ENCODE data around the gene PIK3C3.

Gene PIK3C3

GRCh38 chr18:42032447-42032846, 77.4 kb downstream of the PIK3C3 start:
- ATAC-seq, result no peak
- no peak for TF ChIP-seq OSR1 (CRISPR knock-in tag; IDR thresholded peaks at IDR 0.05)
- TF ChIP-seq ZNF8 (CRISPR knock-in tag; IDR thresholded peaks at IDR 0.05), result no peak
- no peak for TF ChIP-seq ESRRG (CRISPR knock-in tag; IDR thresholded peaks at IDR 0.05)
- no peak for TF ChIP-seq ZNF70 (CRISPR knock-in tag; IDR thresholded peaks at IDR 0.05)
- no peak for TF ChIP-seq SNAI2 (CRISPR knock-in tag; IDR thresholded peaks at IDR 0.05)
- TF ChIP-seq POU6F1 (CRISPR knock-in tag; IDR thresholded peaks at IDR 0.05; ENCODE audit: borderline replicate concordance, low read depth), result no peak
- TF ChIP-seq ARNTL (CRISPR knock-in tag; IDR thresholded peaks at IDR 0.05; ENCODE audit: borderline replicate concordance, low read depth), result no peak
- TF ChIP-seq, protein P1, sequence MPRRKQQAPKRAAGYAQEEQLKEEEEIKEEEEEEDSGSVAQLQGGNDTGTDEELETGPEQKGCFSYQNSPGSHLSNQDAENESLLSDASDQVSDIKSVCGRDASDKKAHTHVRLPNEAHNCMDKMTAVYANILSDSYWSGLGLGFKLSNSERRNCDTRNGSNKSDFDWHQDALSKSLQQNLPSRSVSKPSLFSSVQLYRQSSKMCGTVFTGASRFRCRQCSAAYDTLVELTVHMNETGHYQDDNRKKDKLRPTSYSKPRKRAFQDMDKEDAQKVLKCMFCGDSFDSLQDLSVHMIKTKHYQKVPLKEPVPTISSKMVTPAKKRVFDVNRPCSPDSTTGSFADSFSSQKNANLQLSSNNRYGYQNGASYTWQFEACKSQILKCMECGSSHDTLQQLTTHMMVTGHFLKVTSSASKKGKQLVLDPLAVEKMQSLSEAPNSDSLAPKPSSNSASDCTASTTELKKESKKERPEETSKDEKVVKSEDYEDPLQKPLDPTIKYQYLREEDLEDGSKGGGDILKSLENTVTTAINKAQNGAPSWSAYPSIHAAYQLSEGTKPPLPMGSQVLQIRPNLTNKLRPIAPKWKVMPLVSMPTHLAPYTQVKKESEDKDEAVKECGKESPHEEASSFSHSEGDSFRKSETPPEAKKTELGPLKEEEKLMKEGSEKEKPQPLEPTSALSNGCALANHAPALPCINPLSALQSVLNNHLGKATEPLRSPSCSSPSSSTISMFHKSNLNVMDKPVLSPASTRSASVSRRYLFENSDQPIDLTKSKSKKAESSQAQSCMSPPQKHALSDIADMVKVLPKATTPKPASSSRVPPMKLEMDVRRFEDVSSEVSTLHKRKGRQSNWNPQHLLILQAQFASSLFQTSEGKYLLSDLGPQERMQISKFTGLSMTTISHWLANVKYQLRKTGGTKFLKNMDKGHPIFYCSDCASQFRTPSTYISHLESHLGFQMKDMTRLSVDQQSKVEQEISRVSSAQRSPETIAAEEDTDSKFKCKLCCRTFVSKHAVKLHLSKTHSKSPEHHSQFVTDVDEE (CRISPR knock-in tag; IDR thresholded peaks at IDR 0.05), result no peak
- TF ChIP-seq, protein P2, sequence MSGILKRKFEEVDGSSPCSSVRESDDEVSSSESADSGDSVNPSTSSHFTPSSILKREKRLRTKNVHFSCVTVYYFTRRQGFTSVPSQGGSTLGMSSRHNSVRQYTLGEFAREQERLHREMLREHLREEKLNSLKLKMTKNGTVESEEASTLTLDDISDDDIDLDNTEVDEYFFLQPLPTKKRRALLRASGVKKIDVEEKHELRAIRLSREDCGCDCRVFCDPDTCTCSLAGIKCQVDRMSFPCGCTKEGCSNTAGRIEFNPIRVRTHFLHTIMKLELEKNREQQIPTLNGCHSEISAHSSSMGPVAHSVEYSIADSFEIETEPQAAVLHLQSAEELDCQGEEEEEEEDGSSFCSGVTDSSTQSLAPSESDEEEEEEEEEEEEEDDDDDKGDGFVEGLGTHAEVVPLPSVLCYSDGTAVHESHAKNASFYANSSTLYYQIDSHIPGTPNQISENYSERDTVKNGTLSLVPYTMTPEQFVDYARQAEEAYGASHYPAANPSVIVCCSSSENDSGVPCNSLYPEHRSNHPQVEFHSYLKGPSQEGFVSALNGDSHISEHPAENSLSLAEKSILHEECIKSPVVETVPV (CRISPR knock-in tag; IDR thresholded peaks at IDR 0.05), result no peak
- TF ChIP-seq PATZ1 (CRISPR knock-in tag; IDR thresholded peaks at IDR 0.05; ENCODE audit: borderline replicate concordance), result no peak
- no peak for TF ChIP-seq PPARA (CRISPR knock-in tag; IDR thresholded peaks at IDR 0.05; ENCODE audit: borderline replicate concordance)
- no peak for TF ChIP-seq ZNF565 (CRISPR knock-in tag; conservative IDR thresholded peaks at IDR 0.05; ENCODE audit: low read depth)
- TF ChIP-seq ZFP30 (CRISPR knock-in tag; IDR thresholded peaks at IDR 0.05), result no peak
- TF ChIP-seq RARB (CRISPR knock-in tag; IDR thresholded peaks at IDR 0.05), result no peak
- TF ChIP-seq, protein P3, sequence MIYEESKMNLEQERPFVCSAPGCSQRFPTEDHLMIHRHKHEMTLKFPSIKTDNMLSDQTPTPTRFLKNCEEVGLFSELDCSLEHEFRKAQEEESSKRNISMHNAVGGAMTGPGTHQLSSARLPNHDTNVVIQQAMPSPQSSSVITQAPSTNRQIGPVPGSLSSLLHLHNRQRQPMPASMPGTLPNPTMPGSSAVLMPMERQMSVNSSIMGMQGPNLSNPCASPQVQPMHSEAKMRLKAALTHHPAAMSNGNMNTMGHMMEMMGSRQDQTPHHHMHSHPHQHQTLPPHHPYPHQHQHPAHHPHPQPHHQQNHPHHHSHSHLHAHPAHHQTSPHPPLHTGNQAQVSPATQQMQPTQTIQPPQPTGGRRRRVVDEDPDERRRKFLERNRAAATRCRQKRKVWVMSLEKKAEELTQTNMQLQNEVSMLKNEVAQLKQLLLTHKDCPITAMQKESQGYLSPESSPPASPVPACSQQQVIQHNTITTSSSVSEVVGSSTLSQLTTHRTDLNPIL (CRISPR knock-in tag; IDR thresholded peaks at IDR 0.05; ENCODE audit: low read depth), result no peak
- TF ChIP-seq TCF4 (CRISPR knock-in tag; IDR thresholded peaks at IDR 0.05; ENCODE audit: borderline replicate concordance), result no peak

GRCh38 chr18:42033137-42033810, 78.2 kb downstream of the PIK3C3 start:
- TF ChIP-seq, protein P1 (CRISPR knock-in tag; IDR thresholded peaks at IDR 0.05), result no peak
- TF ChIP-seq ZNF70 (CRISPR knock-in tag; IDR thresholded peaks at IDR 0.05) (no peak), TCF4 (CRISPR knock-in tag; IDR thresholded peaks at IDR 0.05; ENCODE audit: borderline replicate concordance) (no peak), ZNF8 (CRISPR knock-in tag; IDR thresholded peaks at IDR 0.05) (no peak), ARNTL (CRISPR knock-in tag; IDR thresholded peaks at IDR 0.05; ENCODE audit: borderline replicate concordance, low read depth) (no peak), BACH2 (CRISPR knock-in tag; IDR thresholded peaks at IDR 0.05; ENCODE audit: borderline replicate concordance) (no peak), PATZ1 (CRISPR knock-in tag; IDR thresholded peaks at IDR 0.05; ENCODE audit: borderline replicate concordance) (no peak), GLIS3 (CRISPR knock-in tag; IDR thresholded peaks at IDR 0.05) (no peak), OSR1 (CRISPR knock-in tag; IDR thresholded peaks at IDR 0.05) (no peak), ZFP3 (CRISPR knock-in tag; IDR thresholded peaks at IDR 0.05) (no peak), ZC3H10 (CRISPR knock-in tag; IDR thresholded peaks at IDR 0.05) (no peak), CSDC2 (CRISPR knock-in tag; IDR thresholded peaks at IDR 0.05) (no peak)
- TF ChIP-seq, protein P2 (CRISPR knock-in tag; IDR thresholded peaks at IDR 0.05), result no peak
- TF ChIP-seq, protein P3 (CRISPR knock-in tag; IDR thresholded peaks at IDR 0.05; ENCODE audit: low read depth), result no peak
- no peak for ATAC-seq
